Measurements from ENCODE around the gene ADAM17.

The ADAM17 gene

GRCh38 chr2:9443526-9443925 is 112.1 kb downstream of the ADAM17 start:
- Histone ChIP-seq H4K20me1 (ENCODE audit: insufficient read depth, low read length) (no peaks in the 10 kb centered on the region), H3K27me3 (ENCODE audit: low read depth, low read length) (no peaks in the 10 kb centered on the region), H3K4me2 (ENCODE audit: low read length) (no peak overlapping the region), H3K9me3 (ENCODE audit: insufficient read depth, low read length) (no peaks in the 10 kb centered on the region), H3K4me1 (ENCODE audit: low read length) (no peaks in the 10 kb centered on the region), H3K4me3 (ENCODE audit: low read length) (no peak overlapping the region), H2AFZ (ENCODE audit: low read depth, low read length) (no peak overlapping the region), H3K9ac (ENCODE audit: low read length) (no peak overlapping the region), H3K36me3 (replicated peaks; ENCODE audit: low read depth, low read length) (peaks cover 48% of the 10 kb centered on the region), H3K27ac (ENCODE audit: low read length) (no peak overlapping the region), H3K79me2 (ENCODE audit: low read length) (no peaks in the 10 kb centered on the region)
- TF ChIP-seq CTCF (IDR thresholded peaks at IDR 0.05; ENCODE audit: low read depth, low read length) (no peak), EZH2phosphoT487 (IDR thresholded peaks at IDR 0.05; ENCODE audit: low read depth) (no peak)

- H3K9ac ChIP-seq (ENCODE audit: low read length), result no peak overlapping the region
- no peaks in the 10 kb centered on the region for H3K4me1 ChIP-seq (ENCODE audit: low read length)
- no peak for TF ChIP-seq CTCF (IDR thresholded peaks at IDR 0.05; ENCODE audit: low read depth, low read length)
- no peak for TF ChIP-seq EZH2phosphoT487 (IDR thresholded peaks at IDR 0.05; ENCODE audit: low read depth)
- H3K79me2 ChIP-seq (ENCODE audit: low read length), result no peaks in the 10 kb centered on the region
- no peaks in the 10 kb centered on the region for H4K20me1 ChIP-seq (ENCODE audit: insufficient read depth, low read length)
- no peak overlapping the region for H3K4me3 ChIP-seq (ENCODE audit: low read length)
- H3K27me3 ChIP-seq (ENCODE audit: low read depth, low read length), result no peaks in the 10 kb centered on the region
- H2AFZ ChIP-seq (ENCODE audit: low read depth, low read length), result no peak overlapping the region
- H3K4me2 ChIP-seq (ENCODE audit: low read length), result no peak overlapping the region
- H3K27ac ChIP-seq (ENCODE audit: low read length), result no peak overlapping the region
- H3K36me3 ChIP-seq (replicated peaks; ENCODE audit: low read depth, low read length), result peaks cover 56% of the 10 kb centered on the region
- H3K9me3 ChIP-seq (ENCODE audit: insufficient read depth, low read length), result no peaks in the 10 kb centered on the region
Observed at GRCh38 chr2:9441556-9441955, 114.1 kb downstream of the ADAM17 start.

GRCh38 chr2:9440058-9440727 is 115.4 kb downstream of the ADAM17 start:
- Histone ChIP-seq H3K79me2 (ENCODE audit: low read length) (no peaks in the 10 kb centered on the region), H3K9ac (ENCODE audit: low read length) (no peak overlapping the region), H3K36me3 (replicated peaks; ENCODE audit: low read depth, low read length) (peaks cover 50% of the 10 kb centered on the region), H3K27me3 (ENCODE audit: low read depth, low read length) (no peaks in the 10 kb centered on the region), H4K20me1 (ENCODE audit: insufficient read depth, low read length) (no peaks in the 10 kb centered on the region), H3K27ac (ENCODE audit: low read length) (no peak overlapping the region), H2AFZ (ENCODE audit: low read depth, low read length) (no peak overlapping the region), H3K9me3 (ENCODE audit: insufficient read depth, low read length) (no peaks in the 10 kb centered on the region), H3K4me1 (ENCODE audit: low read length) (no peaks in the 10 kb centered on the region), H3K4me2 (ENCODE audit: low read length) (no peak overlapping the region), H3K4me3 (ENCODE audit: low read length) (no peak overlapping the region)
- TF ChIP-seq EZH2phosphoT487 (IDR thresholded peaks at IDR 0.05; ENCODE audit: low read depth) (no peak), CTCF (IDR thresholded peaks at IDR 0.05; ENCODE audit: low read depth, low read length) (no peak)

GRCh38 chr2:9439536-9439935 is 116.1 kb downstream of the ADAM17 start:
- no peaks in the 10 kb centered on the region for H3K4me1 ChIP-seq (ENCODE audit: low read length)
- H3K9me3 ChIP-seq (ENCODE audit: insufficient read depth, low read length), result no peaks in the 10 kb centered on the region
- H3K36me3 ChIP-seq (replicated peaks; ENCODE audit: low read depth, low read length), result peaks cover 47% of the 10 kb centered on the region
- no peak overlapping the region for H3K27ac ChIP-seq (ENCODE audit: low read length)
- no peak overlapping the region for H2AFZ ChIP-seq (ENCODE audit: low read depth, low read length)
- no peak overlapping the region for H3K4me2 ChIP-seq (ENCODE audit: low read length)
- H4K20me1 ChIP-seq (ENCODE audit: insufficient read depth, low read length), result no peaks in the 10 kb centered on the region
- TF ChIP-seq EZH2phosphoT487 (IDR thresholded peaks at IDR 0.05; ENCODE audit: low read depth) (no peak), CTCF (IDR thresholded peaks at IDR 0.05; ENCODE audit: low read depth, low read length) (no peak)
- no peak overlapping the region for H3K9ac ChIP-seq (ENCODE audit: low read length)
- no peaks in the 10 kb centered on the region for H3K27me3 ChIP-seq (ENCODE audit: low read depth, low read length)
- H3K79me2 ChIP-seq (ENCODE audit: low read length), result no peaks in the 10 kb centered on the region
- no peak overlapping the region for H3K4me3 ChIP-seq (ENCODE audit: low read length)

Data from OCI-LY3 (cell line).